ENCODE results near the gene HMGXB3. TPM values are rescaled to one million over a fixed set of nuclear protein-coding genes. Genes with fewer than 3 reads are reported as not detected.
"Not testable (repeated sequence)": the region's sequence is repeated elsewhere in the genome, so short reads cannot be mapped to it uniquely, and the experiment has no call there.

The HMGXB3 gene
- polyA plus RNA-seq, 10 donors = 13.2 to 30.9 (median 19.6) TPM

- no peak for DNase-seq
Observed at GRCh38 chr5:150017226-150018005, 16.9 kb downstream of the HMGXB3 start.

DNA sequence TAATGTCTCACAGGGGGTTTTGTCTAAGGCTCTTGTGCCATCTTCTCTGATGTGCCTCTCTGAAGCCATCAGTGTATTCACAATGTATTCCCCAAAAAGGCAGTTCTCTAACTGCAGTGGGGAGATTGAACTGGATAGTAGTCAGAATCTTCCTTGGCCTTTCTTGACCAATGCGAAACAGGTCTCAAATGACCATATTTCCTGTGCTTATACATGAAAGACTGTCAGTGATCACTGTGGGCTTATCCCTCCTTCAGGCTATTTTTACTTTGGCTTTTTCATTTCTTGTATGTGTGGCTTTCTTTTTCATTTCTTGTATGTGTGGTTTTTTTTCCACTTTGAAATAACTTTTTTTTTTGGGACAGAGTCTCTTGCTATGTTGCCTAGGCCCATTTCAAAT is 19.7 kb downstream of the HMGXB3 start:
- DNase-seq = no peak

GRCh38 chr5:150021491-150022157 is 21.1 kb downstream of the HMGXB3 start:
- no peak for DNase-seq

DNA sequence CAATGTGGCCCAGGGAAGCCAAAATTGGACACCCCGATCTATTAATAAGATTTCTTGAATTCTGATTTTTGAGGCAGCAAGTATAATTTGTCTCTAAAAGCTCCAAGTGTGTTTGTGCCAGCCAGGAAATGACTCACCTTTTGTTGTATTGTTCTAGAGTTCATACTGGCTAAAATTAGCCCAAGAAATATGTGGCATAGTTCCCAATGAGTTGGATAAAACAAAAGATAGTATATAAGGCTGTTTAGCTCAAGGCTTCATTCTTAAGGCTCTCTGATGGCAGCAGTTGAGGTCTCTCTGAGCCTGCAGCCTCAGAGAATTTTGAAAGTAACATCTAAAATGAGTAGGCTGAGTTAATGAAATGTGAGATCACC is 21.6 kb downstream of the HMGXB3 start:
- DNase-seq = peak in 2 of 3 donors; percentile 14 to 64

GRCh38 chr5:150022681-150023080 is 22.1 kb downstream of the HMGXB3 start:
- no peak for DNase-seq

DNA sequence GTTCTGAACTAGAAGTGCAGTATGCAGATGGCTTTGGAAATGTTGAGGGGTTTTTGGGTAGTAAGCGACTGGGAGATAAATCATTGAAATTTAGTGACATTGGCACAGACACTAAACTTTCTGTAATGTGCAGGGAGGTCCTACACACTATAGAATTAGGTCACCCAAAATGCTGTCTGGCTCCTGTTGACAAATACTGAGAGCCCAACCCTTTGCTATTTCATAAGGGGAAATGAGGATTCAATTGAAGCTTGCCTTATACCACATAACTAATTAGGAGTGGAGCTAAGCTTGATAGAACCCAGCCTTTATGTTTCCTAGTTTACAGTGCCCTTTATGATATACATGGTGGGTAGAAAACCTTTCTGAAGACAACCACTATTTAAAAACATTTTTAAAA is 22.6 kb downstream of the HMGXB3 start:
- DNase-seq = no peak

GRCh38 chr5:150024346-150024984 is 23.9 kb downstream of the HMGXB3 start:
- no peak for DNase-seq

GRCh38 chr5:150026682-150027172 is 26.2 kb downstream of the HMGXB3 start:
- no peak for DNase-seq

- DNase-seq = not testable (repeated sequence)
Observed at GRCh38 chr5:150028047-150028446, 27.5 kb downstream of the HMGXB3 start.

DNA sequence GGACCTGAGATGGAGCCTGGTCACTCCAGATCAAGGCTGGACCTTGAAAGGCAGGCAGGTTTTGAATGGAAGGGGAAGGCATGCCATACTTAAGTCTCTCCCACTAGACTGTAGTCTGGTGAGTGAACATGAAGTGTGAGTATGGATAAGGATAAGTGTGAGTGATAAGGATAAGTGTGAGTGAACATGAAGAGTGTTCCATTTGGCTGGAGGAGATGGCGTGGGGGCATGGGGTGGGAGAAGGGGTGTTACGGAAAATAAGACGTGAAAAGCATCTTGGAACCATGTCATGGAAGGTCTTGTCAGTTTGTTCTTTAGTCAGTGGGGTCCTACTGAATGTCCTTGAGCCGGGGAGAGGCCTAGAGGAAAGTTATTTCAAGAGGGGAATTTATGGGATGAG is 32.8 kb downstream of the HMGXB3 start:
- no peak for DNase-seq

- peak; percentile 63 to 75 (median 72) for DNase-seq
Observed at GRCh38 chr5:150034662-150035061, 34.1 kb downstream of the HMGXB3 start.

- DNase-seq = no peak
Observed at GRCh38 chr5:150035139-150035895, 34.8 kb downstream of the HMGXB3 start.

DNA sequence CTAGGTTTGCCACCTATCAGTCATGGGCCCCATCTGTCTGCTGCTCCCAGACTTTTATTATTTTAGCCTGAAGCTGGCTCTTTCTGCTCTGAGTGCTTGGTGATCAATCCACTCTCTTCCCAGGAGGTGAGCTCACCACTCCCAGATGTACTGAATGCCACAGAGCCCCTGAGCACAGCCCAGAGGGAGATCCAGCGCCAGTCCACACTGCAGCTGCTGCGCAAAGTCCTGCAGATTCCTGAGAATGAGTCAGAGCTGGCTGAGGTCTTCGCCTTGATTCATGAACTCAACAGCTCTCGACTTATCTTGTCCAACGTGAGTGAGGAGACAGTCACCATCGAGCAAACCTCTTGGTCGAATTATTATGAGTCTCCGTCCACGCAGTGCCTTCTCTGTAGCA is 36.0 kb downstream of the HMGXB3 start:
- peak; percentile 34 to 93 (median 57) for DNase-seq

GRCh38 chr5:150038547-150038946 is 38.0 kb downstream of the HMGXB3 start:
- peak in 2 of 3 donors; percentile 21 to 57 for DNase-seq

DNA sequence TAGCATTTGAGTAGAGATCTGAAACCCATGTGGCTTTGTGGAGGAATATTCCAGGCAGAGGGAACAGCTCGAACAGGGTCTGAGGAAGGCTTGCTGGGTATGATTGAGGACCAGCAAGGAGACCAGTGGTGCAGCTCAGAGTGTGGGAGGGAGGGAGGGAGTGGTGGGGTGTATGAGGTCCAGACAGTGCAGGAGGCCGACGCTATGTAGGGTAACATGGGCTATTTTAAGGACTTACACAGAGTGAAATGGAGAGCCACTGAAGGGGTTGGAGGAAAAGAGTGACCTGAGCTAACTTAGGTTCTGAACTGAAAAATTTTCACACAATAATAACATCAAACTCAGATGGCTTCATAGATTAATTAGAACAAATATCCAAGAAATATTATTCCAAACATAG is 41.9 kb downstream of the HMGXB3 start:
- no peak for DNase-seq

- no peak for DNase-seq
Observed at GRCh38 chr5:150043657-150044328, 43.3 kb downstream of the HMGXB3 start.

- DNase-seq = peak in 1 of 3 donors; percentile 67
Observed at GRCh38 chr5:150044329-150044681, 43.8 kb downstream of the HMGXB3 start.

GRCh38 chr5:150044712-150045111 is 44.2 kb downstream of the HMGXB3 start:
- no peak for DNase-seq

DNA sequence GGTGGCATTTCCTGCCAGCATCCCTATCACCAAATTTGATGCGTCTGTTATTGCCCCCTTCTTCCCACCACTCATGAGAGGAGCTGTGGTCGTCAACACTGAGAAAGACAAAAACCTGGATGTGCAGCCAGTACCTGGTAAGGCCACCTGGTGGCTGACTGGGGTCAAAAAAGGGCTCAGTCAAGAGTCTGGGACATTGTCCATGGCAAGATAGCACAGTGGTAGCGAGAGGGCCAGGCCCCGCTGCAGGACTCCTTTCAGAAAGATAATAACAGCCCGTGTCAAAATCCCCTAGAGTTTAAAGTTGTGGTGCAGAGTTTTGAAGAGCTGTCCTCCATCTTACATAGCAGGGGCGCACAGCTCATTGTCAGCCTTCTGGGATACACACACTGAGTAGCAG is 45.0 kb downstream of the HMGXB3 start:
- no peak for DNase-seq

- no peak for DNase-seq
Observed at GRCh38 chr5:150046031-150046430, 45.5 kb downstream of the HMGXB3 start.

- not testable (repeated sequence) for DNase-seq
Observed at GRCh38 chr5:150050172-150050811, 49.8 kb downstream of the HMGXB3 start.

All from muscle of back (tissue), 11 donors.